ENCODE data around the gene LACRT. TPM values are rescaled to one million over a fixed set of nuclear protein-coding genes. Genes with fewer than 3 reads are reported as not detected.

LACRT gene
- total RNA-seq, 1 experiment from 2014 or later = not detected

DNA sequence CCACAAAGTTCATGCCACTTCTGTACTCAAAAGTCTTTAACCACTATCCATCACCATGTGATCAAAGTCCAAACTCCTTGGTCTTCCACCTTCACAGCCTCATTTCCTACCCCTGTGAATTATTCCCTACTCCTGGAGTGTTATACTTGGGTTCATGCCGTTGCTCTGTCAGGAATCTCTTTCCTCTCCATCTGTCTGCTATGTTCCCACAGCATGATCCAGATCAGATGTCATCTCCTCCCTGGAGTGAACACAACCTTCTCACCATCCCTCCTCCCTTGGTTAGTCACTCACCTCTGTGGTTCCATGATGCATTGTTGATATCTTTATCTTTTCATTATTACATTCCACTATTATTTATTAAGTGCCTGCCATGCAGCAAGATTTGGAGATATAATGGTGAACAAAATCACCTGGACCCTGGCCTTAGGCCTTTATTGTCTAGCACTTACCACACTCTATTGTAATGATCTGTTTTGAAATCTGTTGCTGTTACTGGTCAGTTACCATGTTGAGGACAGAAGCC lies 22.4 kb downstream of the LACRT start:
- TF ChIP-seq, protein P1, sequence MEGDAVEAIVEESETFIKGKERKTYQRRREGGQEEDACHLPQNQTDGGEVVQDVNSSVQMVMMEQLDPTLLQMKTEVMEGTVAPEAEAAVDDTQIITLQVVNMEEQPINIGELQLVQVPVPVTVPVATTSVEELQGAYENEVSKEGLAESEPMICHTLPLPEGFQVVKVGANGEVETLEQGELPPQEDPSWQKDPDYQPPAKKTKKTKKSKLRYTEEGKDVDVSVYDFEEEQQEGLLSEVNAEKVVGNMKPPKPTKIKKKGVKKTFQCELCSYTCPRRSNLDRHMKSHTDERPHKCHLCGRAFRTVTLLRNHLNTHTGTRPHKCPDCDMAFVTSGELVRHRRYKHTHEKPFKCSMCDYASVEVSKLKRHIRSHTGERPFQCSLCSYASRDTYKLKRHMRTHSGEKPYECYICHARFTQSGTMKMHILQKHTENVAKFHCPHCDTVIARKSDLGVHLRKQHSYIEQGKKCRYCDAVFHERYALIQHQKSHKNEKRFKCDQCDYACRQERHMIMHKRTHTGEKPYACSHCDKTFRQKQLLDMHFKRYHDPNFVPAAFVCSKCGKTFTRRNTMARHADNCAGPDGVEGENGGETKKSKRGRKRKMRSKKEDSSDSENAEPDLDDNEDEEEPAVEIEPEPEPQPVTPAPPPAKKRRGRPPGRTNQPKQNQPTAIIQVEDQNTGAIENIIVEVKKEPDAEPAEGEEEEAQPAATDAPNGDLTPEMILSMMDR (IDR thresholded peaks at IDR 0.05; ENCODE audit: insufficient read depth in 1 of 2, low read depth in 1 of 2, low read length in 1 of 2, severe bottlenecking in 1 of 2, unreplicated experiment in 1 of 2) = no peak
- CTCF ChIA-PET = no interaction called here
- H3K9me3 ChIP-seq = no peaks in the 10 kb centered on the region
- H3K27me3 ChIP-seq (replicated peaks; ENCODE audit: control insufficient read depth, insufficient read depth, low read length) = peaks cover 2% of the 10 kb centered on the region
- H3K4me3 ChIP-seq (ENCODE audit: low read depth, low read length) = no peak overlapping the region
- no TSS peak for BruUV-seq (replicated peaks)
- H3K27me3 Mint-ChIP-seq (ENCODE audit: insufficient read depth, unreplicated experiment) = peaks cover 31% of the 10 kb centered on the region
- H3K36me3 Mint-ChIP-seq (ENCODE audit: insufficient read depth, unreplicated experiment) = peaks cover 4% of the 10 kb centered on the region
- H3K9me3 Mint-ChIP-seq (ENCODE audit: unreplicated experiment) = no peaks in the 10 kb centered on the region
- peaks cover 6% of the 10 kb centered on the region for H3K4me1 Mint-ChIP-seq (ENCODE audit: low read depth, unreplicated experiment)
- no peak overlapping the region for H3K27ac Mint-ChIP-seq (ENCODE audit: unreplicated experiment)
- intact Hi-C loops (cut with micrococcal nuclease; ENCODE audit: unreplicated experiment) = no loop called here
- no peak overlapping the region for H3K4me3 Mint-ChIP-seq (ENCODE audit: unreplicated experiment)
- no peaks in the 10 kb centered on the region for H3K4me1 ChIP-seq
- POLR2A ChIA-PET = no interaction called here
- no peak for DNase-seq
- no peaks in the 10 kb centered on the region for H3K36me3 ChIP-seq (ENCODE audit: control insufficient read depth, insufficient read depth, low read length)

DNA sequence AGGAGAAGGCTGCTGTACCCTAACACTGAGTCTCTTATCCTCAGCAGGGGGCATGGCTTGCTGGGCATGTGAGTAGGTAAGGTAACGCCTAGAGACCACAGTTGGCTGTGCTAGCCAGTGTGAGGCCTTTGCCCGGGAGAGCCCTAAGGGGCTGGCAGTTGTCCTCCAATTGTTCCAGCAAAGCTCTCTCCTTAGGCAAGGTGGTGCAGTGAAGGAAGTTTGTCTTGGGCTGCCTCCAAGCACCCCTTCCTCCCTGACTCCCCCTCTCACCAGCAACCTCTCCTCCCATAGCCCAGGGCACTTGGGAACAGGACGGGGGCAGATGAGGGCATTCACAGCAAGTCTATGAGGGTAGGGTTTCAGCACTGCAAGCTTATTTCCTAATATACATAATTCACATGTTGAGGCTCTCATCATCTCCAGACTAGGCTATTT lies 23.0 kb downstream of the LACRT start:
- Mint-ChIP-seq H3K9me3 (ENCODE audit: unreplicated experiment) (no peaks in the 10 kb centered on the region), H3K4me3 (ENCODE audit: unreplicated experiment) (no peak overlapping the region), H3K4me1 (ENCODE audit: low read depth, unreplicated experiment) (peaks cover 6% of the 10 kb centered on the region), H3K36me3 (ENCODE audit: insufficient read depth, unreplicated experiment) (peaks cover 4% of the 10 kb centered on the region), H3K27ac (ENCODE audit: unreplicated experiment) (no peak overlapping the region), H3K27me3 (ENCODE audit: insufficient read depth, unreplicated experiment) (peaks cover 27% of the 10 kb centered on the region)
- H3K4me3 ChIP-seq (ENCODE audit: low read depth, low read length) = no peak overlapping the region
- no peak for DNase-seq
- no peaks in the 10 kb centered on the region for H3K4me1 ChIP-seq
- no peaks in the 10 kb centered on the region for H3K9me3 ChIP-seq
- BruUV-seq (replicated peaks) = no TSS peak
- TF ChIP-seq, protein P1 (IDR thresholded peaks at IDR 0.05; ENCODE audit: insufficient read depth in 1 of 2, low read depth in 1 of 2, low read length in 1 of 2, severe bottlenecking in 1 of 2, unreplicated experiment in 1 of 2) = no peak
- POLR2A ChIA-PET = no interaction called here
- CTCF ChIA-PET = no interaction called here
- intact Hi-C loops (cut with micrococcal nuclease; ENCODE audit: unreplicated experiment) = no loop called here
- H3K27me3 ChIP-seq (replicated peaks; ENCODE audit: control insufficient read depth, insufficient read depth, low read length) = peaks cover 2% of the 10 kb centered on the region
- H3K36me3 ChIP-seq (ENCODE audit: control insufficient read depth, insufficient read depth, low read length) = no peaks in the 10 kb centered on the region

DNA sequence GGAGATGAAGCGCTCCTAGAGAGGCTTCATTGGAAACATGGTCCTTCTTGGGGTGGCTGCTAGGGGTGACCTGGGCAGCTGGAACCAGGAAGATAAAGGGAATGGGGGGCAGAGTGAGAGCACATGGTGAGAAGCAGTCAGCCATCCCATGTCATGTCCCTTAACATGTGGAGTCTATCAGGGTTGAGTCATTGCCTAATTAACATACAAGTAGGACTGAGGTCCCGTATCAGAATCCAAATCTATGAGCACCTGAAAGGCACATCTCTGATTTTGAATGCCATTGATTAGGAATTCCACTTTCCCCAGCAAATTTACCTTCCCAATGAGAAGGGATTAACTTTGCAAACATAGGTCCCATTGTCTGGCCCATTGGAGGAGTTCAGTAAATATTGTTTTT lies 25.9 kb downstream of the LACRT start:
- no peak overlapping the region for H3K4me3 Mint-ChIP-seq (ENCODE audit: unreplicated experiment)
- H3K27me3 ChIP-seq (replicated peaks; ENCODE audit: control insufficient read depth, insufficient read depth, low read length) = no peaks in the 10 kb centered on the region; the same call in none of the 2 replicates
- no peaks in the 10 kb centered on the region for H3K4me1 ChIP-seq
- no peaks in the 10 kb centered on the region for H3K36me3 ChIP-seq (ENCODE audit: control insufficient read depth, insufficient read depth, low read length)
- intact Hi-C loops (cut with micrococcal nuclease; ENCODE audit: unreplicated experiment) = no loop called here
- CTCF ChIA-PET = no interaction called here
- DNase-seq = no peak
- H3K9me3 ChIP-seq = no peaks in the 10 kb centered on the region
- no peak overlapping the region for H3K27ac Mint-ChIP-seq (ENCODE audit: unreplicated experiment)
- peaks cover 21% of the 10 kb centered on the region for H3K27me3 Mint-ChIP-seq (ENCODE audit: insufficient read depth, unreplicated experiment)
- H3K4me1 Mint-ChIP-seq (ENCODE audit: low read depth, unreplicated experiment) = peaks cover 6% of the 10 kb centered on the region
- no peaks in the 10 kb centered on the region for H3K9me3 Mint-ChIP-seq (ENCODE audit: unreplicated experiment)
- TF ChIP-seq, protein P1 (IDR thresholded peaks at IDR 0.05; ENCODE audit: insufficient read depth in 1 of 2, low read depth in 1 of 2, low read length in 1 of 2, severe bottlenecking in 1 of 2, unreplicated experiment in 1 of 2) = no peak
- peaks cover 4% of the 10 kb centered on the region for H3K36me3 Mint-ChIP-seq (ENCODE audit: insufficient read depth, unreplicated experiment)
- no peak overlapping the region for H3K4me3 ChIP-seq (ENCODE audit: low read depth, low read length)
- no TSS peak for BruUV-seq (replicated peaks)
- POLR2A ChIA-PET = no interaction called here
